NCI-H2081 (cell line): Measurements from ENCODE around the gene GLTP.

Source experiments
- DNase-seq, 2 experiments: peaks; one replicate each; lab custom pipeline; 2025; lab: John Stamatoyannopoulos, UW

The GLTP gene

DNA sequence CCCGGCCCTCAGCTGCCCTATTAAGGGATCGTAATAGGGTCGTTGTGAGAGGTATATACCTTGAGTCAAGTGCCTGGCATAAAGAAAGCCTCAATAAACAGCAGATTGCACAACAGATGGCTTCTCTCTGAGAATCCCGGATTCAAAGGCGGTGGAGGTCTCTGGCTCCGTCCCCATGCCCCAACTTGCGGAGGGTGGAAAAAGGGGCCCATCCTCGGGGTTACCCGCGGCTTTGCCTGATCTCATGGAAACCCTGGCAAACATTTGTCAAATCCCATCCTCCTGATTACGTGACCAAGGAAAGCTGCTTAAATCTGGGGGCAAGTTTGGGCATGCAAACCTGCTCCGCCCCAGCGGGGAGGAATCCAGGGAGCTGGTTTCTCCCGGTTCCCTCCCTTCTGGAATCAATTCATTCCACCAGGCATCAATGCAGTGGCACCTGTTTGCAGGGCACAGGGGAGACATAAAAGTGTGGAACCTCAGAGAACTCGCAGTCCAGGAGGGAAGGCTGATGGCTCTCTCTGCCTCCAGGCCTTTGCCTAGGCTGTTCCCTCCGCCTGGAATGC is 59.4 kb downstream of the GLTP start:
- no peak for DNase-seq

DNA sequence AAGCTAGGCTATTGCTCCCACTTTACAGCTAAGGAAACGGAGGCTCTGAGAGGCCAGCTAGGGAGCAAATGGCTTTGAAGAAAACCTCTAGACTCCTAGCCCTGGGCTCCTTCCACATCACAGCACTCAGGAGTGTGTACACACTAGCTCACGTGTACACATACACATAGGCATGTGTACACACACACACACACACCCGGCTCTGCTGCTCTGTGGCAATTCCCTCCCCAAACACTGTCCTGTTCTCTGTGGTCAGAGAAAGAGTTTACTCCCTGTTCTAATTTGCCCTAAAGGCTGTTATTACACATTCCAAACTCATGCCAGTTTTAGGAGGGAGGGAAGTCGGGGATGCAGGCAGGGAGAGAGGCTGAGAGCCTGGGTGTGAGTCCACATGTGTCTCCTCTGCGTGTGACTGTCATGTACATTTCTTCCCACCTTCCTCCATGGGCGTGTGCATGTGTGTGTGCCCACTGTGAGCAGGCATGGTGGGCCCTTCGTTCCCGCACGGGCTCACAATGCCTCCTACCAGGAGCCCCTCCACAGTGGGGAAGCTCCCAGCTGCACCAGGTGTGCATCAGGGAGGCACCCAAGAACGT is 61.3 kb downstream of the GLTP start:
- no peak for DNase-seq

GRCh38 chr12:109818253-109818652 is 62.1 kb downstream of the GLTP start:
- DNase-seq: no peak

- DNase-seq: no peak
Measured at GRCh38 chr12:109817627-109818231, 62.6 kb downstream of the GLTP start.

DNA sequence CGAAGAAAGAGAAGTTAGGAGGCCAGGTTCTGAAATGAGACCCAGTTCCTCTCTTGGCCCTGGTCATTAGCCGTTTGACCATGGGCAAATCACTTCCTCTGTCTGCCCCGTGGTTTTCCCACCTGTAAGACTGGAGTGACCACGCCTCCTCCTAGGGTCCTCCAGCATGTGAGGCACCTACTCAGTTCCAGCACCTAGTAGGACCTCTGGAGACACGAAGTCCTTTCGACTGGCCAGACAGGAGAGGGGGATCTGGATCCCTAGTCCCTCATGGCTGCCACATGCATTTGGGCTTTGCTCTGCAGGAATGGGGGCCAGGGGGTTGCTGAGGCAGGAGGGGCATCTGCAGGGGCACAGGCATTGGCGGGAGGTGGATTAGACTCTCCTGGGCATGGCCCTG is 63.5 kb downstream of the GLTP start:
- DNase-seq: no peak

DNA sequence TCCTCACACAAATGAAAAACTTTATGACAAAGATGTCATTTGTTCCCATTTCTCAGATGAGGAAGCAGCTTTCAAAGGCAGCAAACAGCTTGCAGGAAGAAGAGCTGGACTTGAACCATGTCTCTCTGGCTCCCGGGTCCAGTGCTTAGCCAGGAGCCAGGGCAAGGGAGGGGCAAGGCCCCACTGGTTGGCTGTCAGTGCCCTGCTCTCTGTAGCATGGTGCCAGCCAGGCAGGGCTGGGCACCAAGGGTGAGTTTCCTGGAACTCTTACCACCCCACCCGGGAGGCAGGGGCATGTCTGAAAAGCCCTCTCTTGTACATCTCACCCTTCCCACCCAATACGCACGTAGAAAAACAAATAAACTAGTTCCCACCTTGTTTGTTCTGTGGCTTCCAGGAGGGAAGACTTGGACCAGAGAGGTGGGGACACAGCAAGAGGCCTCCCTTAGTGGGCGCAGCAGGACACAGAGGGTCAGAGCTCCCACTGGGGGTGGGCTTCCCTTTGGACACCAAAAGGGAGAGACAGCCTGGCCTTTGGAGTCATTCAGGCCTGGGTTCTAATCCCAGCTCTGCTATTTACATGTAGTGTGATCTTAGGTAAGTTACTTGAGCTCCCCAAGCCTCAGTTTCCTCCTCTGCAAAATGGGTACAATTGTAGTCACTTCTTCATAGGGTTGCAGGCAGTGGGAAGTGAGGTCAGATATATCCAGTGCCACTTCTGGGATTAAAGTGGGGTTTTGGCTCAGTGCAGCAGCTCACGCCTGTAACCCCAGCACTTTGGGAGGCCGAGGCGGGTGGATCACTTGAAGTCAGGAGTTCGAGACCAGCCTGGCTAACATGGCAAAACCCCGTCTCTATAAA is 64.4 kb downstream of the GLTP start:
- no peak for DNase-seq

GRCh38 chr12:109815225-109815624 is 65.1 kb downstream of the GLTP start:
- DNase-seq: no peak

GRCh38 chr12:109814600-109815150 is 65.7 kb downstream of the GLTP start:
- no peak for DNase-seq

- DNase-seq: no peak
Measured at GRCh38 chr12:109813810-109814416, 66.4 kb downstream of the GLTP start.

GRCh38 chr12:109811624-109811995 is 68.7 kb downstream of the GLTP start:
- no peak for DNase-seq

GRCh38 chr12:109810954-109811623 is 69.3 kb downstream of the GLTP start:
- DNase-seq: no peak

DNA sequence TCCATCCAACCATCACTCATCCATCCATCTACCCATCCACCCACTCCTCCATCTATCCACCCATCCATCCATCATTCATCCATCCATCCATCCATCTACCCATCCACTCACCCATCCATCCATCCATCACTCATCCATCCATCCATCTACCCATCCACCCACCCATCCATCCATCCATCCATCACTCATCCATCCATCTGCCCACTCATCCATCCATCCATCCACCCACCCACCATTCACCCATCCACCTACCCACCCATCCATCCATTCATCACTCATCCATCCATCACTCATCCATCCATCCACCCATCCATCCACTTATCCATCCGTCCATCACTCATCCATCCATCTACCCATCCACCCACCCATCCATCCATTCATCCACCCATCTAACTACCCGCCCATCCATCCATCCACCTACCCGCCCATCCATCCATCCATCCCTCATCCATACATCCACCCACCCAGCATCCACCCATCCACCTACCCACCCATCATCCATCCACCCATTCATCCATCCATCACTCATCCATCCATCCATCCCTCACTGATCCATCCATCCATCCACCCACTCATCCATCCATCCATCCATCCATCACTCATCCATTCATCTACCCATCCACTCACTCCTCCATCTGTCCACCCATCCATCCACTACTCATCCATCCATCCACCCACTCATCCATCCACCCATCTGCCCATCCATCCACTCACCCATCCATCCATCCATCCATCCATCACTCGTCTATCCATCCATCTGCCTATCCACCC is 71.3 kb downstream of the GLTP start:
- DNase-seq: no peak

DNA sequence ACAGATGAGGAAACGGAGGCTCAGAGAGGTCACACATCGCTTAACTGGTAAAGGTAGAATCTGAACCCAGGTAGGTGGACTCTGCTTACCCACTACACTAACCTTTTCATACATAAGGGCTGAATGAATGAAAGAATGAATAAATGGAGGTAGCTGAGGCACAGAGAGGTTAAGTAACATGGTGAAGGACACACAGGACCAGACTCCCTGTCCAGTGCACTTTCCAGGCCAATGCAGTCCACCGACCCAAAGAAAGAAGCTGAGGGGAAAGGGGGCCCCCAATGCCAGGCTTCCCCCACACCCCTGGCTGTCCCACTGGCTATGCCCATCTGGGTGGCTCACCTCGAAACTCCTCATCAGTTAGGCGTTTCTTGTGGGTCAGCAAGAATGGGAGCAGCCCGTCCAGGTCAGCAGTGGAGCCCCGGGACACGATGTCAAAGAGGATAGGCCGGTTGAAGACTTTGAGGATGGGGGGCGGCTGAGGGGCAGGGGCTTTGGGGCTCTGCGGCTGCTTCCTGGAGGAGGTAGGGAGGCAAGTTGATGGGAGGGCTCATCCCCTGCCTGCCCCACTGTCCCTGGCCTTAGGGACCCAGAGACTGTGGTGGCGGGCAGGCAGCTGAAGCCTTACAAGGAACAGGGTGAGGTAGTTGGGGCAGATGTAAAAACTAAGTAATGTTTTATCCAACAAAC is 72.2 kb downstream of the GLTP start:
- DNase-seq: no peak

DNA sequence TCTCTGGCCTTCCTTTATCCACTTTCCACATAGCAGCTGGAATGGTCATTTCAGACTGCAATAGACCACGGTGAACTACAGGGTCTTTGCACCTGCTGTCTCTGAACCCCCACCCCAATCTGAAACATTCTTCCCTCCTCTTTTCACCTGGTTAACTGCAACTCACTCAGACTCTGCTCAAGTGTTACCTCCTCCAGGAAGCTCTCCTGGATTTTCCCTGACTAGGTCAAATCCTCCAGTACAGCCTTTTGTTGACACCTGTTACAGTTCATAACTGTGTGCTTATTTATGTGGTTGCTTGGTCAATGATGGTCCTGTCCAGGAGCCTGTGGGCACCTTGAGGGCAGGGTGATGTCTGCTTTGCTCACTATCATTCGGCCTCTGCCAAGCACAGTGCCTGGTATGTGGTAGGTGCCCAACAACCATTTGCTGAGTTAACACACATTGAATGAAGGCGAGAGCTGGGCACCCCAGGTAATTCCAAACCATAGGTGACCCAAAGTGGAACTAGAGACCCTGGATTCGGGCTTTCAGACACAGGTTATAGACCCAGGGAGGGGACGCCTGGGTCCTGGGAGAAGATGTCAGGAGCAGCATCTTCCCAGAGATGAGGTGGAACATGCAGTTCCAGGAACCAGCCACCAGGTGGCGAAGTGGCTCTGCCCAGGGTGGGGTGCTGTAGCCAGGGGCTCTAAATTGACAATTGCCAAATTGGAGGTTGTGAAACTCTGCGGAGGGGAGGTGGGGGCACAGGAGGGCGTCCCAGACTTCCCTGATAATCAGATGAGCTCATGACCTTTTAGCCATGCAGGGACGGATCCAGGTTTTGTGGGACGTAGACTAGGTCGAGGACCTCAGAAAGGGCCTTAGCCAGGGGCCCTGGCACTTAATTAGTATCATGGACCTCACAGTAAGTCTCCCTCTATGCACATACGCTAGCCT is 75.2 kb downstream of the GLTP start:
- peak; percentile 35 to 45 for DNase-seq

DNA sequence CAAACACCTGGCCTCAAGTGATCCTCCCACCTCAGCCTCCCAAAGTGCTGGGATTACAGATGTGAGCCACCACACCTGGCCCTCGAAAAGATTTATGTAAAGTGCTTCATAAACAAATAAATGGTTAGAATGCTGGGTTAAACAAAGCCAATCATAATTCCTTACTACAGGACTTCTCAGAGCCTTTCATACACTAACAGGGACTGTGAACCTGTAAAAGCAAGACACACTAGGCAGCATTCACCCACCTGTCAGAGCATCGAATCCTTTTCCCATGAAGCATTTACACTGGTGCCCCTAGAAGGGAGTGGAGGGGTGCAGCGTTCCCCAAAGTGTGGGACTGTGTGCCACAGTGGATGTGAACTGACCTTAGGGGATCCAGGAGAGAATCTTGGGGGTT is 76.7 kb downstream of the GLTP start:
- no peak for DNase-seq

- no peak for DNase-seq
Measured at GRCh38 chr12:109802828-109803227, 77.5 kb downstream of the GLTP start.
